Keratinocyte (primary cell): Measurements from ENCODE around the gene CDCA4. TPM values are rescaled to one million over a fixed set of nuclear protein-coding genes. Genes with fewer than 3 reads are reported as not detected.

Source experiments
- DNase-seq: peaks from one replicate; pipeline ENCODE4 v3.0.0-alpha.2; 2011; ENCODE audit warnings: low read depth, missing footprints, low spot score
- FAIRE-seq: peaks from 2 replicates; lab custom pipeline; 2011; peaks lifted over from hg19 to GRCh38; lab: Jason Lieb, UNC
- H2AFZ ChIP-seq: 2 replicates; pipeline ENCODE4 v1.6.0; 2012; ENCODE audit warnings: low read length, control low read depth, inconsistent platforms; ENCODE audit not compliant: control insufficient read depth
- H3K27ac ChIP-seq: 2 replicates; pipeline ENCODE4 v1.5.1; 2011; ENCODE audit warnings: low read length; ENCODE audit not compliant: control insufficient read depth, insufficient read depth
- H3K27me3 ChIP-seq: 3 replicates; pipeline ENCODE4 v1.6.0; 2011; ENCODE audit warnings: low read length; ENCODE audit not compliant: control insufficient read depth, insufficient read depth; ENCODE audit errors: extremely low read depth
- H3K36me3 ChIP-seq, 2 experiments: 2 replicates in 1 of 2; 3 replicates in 1 of 2; pipeline ENCODE4 v1.5.1; 2011; ENCODE audit warnings: low read length in 2 of 2, mild to moderate bottlenecking in 1 of 2; ENCODE audit not compliant: control insufficient read depth in 2 of 2, insufficient read depth in 2 of 2; ENCODE audit errors: extremely low read depth in 1 of 2
- H3K4me1 ChIP-seq: 3 replicates; pipeline ENCODE4 v1.5.1; 2011; ENCODE audit warnings: low read length; ENCODE audit not compliant: control insufficient read depth, insufficient read depth; ENCODE audit errors: extremely low read depth
- H3K4me2 ChIP-seq: 3 replicates; pipeline ENCODE4 v1.6.0; 2011; ENCODE audit warnings: low read depth, low read length; ENCODE audit not compliant: control insufficient read depth, insufficient read depth; ENCODE audit errors: extremely low read depth
- H3K4me3 ChIP-seq, 3 experiments: fragments of 200-600 bp in 1 of 3; sonication (generic) in 1 of 3; 2 replicates in 2 of 3; 3 replicates in 1 of 3; pipeline ENCODE4 v1.5.1; 2011 to 2016; ENCODE audit warnings: low read length in 3 of 3, mild to moderate bottlenecking in 3 of 3, control low read depth in 2 of 3, inconsistent platforms in 1 of 3, low read depth in 1 of 3, mixed read lengths in 1 of 3, mixed run types in 1 of 3, moderate library complexity in 1 of 3; ENCODE audit not compliant: control insufficient read depth in 2 of 3, insufficient read depth in 2 of 3; ENCODE audit errors: extremely low read depth in 1 of 3
- H3K79me2 ChIP-seq: 2 replicates; pipeline ENCODE4 v1.6.0; 2012; ENCODE audit warnings: low read length; ENCODE audit not compliant: control insufficient read depth, insufficient read depth
- H3K9ac ChIP-seq: 3 replicates; pipeline ENCODE4 v1.6.0; 2011; ENCODE audit warnings: low read length; ENCODE audit not compliant: control insufficient read depth, insufficient read depth; ENCODE audit errors: extremely low read depth
- H3K9me1 ChIP-seq: 3 replicates; pipeline ENCODE4 v1.6.0; 2011; ENCODE audit warnings: low read length; ENCODE audit not compliant: control insufficient read depth, insufficient read depth; ENCODE audit errors: extremely low read depth
- H3K9me3 ChIP-seq: 2 replicates; pipeline ENCODE4 v1.5.1; 2012; ENCODE audit warnings: low read depth, low read length; ENCODE audit not compliant: control insufficient read depth
- H4K20me1 ChIP-seq: 3 replicates; pipeline ENCODE4 v1.6.0; 2011; ENCODE audit warnings: low read length; ENCODE audit not compliant: control insufficient read depth, insufficient read depth; ENCODE audit errors: extremely low read depth
- EZH2 ChIP-seq: IDR thresholded peaks from one replicate; pipeline ENCODE4 v1.6.1; 2012; ENCODE audit warnings: inconsistent platforms, mild to moderate bottlenecking, low read length, moderate library complexity
- dilution Hi-C: fragments of 300-500 bp; cut with MboI; formaldehyde crosslinking; loops from one replicate; pipeline ENCODE4 v1.7.0; 2020; ENCODE audit warnings: low sequenced_read_pairs; ENCODE audit not compliant: extremely low pct_ligation_motif_present
- polyA plus RNA-seq, 5 experiments: library from polyadenylated mRNA; depleted of rRNA in 3 of 5; stranded (reverse) in 3 of 5; stranded (forward) in 1 of 5; unstranded in 1 of 5; fragments of >200 nt; gene quantifications; 1 replicate in 1 of 5; 2 replicates in 3 of 5; 3 replicates in 1 of 5; pipeline versions ENCODE4 v1.2.1 to v1.2.3, GENCODE V29; 2011 to 2012; ENCODE audit warnings: missing spikeins in 2 of 5, low read depth in 1 of 5, low replicate concordance in 1 of 5
- TF ChIP-seq, protein P1 (sequence below), 3 experiments: IDR thresholded peaks in 1 of 3; conservative IDR thresholded peaks in 1 of 3; optimal IDR thresholded peaks in 1 of 3; 2 replicates in 2 of 3; 3 replicates in 1 of 3; pipeline versions ENCODE3 to v1.5.1; 2011; ENCODE audit warnings: low read length in 3 of 3, mild to moderate bottlenecking in 3 of 3, moderate library complexity in 2 of 3, control low read depth in 1 of 3, inconsistent platforms in 1 of 3; ENCODE audit not compliant: insufficient read depth in 2 of 3; ENCODE audit errors: extremely low read depth in 1 of 3

The CDCA4 gene
- polyA plus RNA-seq, 1 donor (not counting 4 experiments of a cell fraction or from before 2014, with no cell fraction given) = 35.7 TPM

DNA sequence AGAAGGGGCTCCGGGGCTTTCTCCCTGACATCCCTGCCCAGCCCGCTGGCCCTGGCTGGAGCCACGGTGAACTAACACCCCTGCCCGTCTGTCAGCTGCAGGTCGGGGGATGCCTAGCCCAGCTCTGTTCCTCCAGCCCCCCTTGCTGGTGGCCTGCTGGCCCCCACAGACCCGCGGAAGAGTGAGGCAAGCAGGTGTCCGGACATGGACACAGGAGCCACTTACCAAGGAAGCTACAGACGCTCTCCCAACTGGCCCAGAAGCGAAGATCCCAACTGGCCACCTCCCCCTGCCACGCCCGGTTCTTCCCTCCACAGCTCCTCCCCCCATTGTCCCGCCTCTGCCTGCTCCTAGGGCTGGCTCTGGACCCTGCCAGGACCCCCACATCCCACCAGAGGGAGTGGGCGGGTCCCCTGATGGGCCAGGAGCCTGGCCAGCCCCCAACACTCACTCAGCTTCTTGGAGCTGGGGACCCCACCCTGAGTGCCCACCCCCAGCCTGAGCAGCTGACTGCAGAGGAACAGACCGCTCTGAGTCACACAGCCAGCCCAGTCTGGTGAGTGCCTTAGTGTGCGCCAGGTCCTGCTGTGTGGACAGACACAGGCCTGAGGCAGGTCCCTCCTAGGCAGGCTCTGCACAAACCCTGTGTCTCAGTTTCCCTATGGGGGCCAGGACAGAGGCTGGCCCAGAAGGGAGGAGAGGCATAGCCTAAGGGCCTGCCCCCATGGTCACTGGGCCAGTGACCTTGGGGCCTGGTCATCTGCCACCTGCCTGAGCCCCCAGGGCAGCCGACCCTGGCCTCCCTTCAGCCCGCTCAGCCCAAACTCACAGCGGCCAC lies 50.4 kb downstream of the CDCA4 start:
- Histone ChIP-seq H3K9me1 (no peaks in the 10 kb centered on the region), H2AFZ (no peak overlapping the region), H3K9me3 (no peaks in the 10 kb centered on the region), H3K9ac (peak overlapping the region; percentile 100), H3K4me3 (peak overlapping the region; percentile 93 to 94 (median 93)), H3K27me3 (no peaks in the 10 kb centered on the region), H3K4me1 (peaks cover 80% of the 10 kb centered on the region), H3K36me3 (peaks cover 1 to 9% of the 10 kb centered on the region in 2 experiments), H3K79me2 (peaks cover 58% of the 10 kb centered on the region), H3K4me2 (peak overlapping the region; percentile 99), H3K27ac (peak overlapping the region; percentile 98), H4K20me1 (peaks cover 4% of the 10 kb centered on the region)
- dilution Hi-C loops = no loop called here
- TF ChIP-seq, protein P1, sequence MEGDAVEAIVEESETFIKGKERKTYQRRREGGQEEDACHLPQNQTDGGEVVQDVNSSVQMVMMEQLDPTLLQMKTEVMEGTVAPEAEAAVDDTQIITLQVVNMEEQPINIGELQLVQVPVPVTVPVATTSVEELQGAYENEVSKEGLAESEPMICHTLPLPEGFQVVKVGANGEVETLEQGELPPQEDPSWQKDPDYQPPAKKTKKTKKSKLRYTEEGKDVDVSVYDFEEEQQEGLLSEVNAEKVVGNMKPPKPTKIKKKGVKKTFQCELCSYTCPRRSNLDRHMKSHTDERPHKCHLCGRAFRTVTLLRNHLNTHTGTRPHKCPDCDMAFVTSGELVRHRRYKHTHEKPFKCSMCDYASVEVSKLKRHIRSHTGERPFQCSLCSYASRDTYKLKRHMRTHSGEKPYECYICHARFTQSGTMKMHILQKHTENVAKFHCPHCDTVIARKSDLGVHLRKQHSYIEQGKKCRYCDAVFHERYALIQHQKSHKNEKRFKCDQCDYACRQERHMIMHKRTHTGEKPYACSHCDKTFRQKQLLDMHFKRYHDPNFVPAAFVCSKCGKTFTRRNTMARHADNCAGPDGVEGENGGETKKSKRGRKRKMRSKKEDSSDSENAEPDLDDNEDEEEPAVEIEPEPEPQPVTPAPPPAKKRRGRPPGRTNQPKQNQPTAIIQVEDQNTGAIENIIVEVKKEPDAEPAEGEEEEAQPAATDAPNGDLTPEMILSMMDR (optimal IDR thresholded peaks at IDR 0.05 in 1 of 3, IDR thresholded peaks at IDR 0.05 in 1 of 3, conservative IDR thresholded peaks at IDR 0.05 in 1 of 3; ENCODE audit: extremely low read depth in 1 of 3, insufficient read depth in 2 of 3, low read length in 3 of 3) = no peak
- TF ChIP-seq EZH2 = no peak
- FAIRE-seq (peak; percentile 97), DNase-seq (peak; percentile 92)

DNA sequence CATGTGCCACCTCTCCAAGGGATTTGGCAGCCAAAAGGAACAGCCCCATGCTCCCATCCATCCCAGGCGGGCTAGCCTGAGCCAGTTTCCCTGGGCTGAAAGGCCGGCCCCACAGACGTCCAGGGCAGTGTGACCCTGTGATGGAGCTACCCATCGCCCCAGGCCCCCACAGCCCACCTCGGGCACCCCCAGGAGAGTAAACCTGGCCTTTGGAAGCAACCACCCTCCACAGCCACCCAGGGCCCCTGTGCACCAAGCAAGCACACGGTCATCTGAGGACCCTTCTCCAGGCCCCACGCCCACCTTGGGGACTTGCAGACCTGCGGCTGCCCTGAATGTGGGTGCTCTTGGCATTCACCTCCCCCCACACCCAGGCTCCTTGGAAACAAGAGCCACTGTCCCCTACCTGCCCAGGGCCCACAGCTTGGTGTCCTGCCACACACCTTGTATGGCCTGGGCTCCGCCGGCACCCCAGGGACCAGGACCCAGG lies 51.1 kb downstream of the CDCA4 start:
- TF ChIP-seq EZH2 = no peak
- TF ChIP-seq, protein P1 (optimal IDR thresholded peaks at IDR 0.05 in 1 of 3, IDR thresholded peaks at IDR 0.05 in 1 of 3, conservative IDR thresholded peaks at IDR 0.05 in 1 of 3; ENCODE audit: extremely low read depth in 1 of 3, insufficient read depth in 2 of 3, low read length in 3 of 3) = no peak
- H3K27me3 ChIP-seq = no peaks in the 10 kb centered on the region
- no peaks in the 10 kb centered on the region for H3K9me3 ChIP-seq
- H3K9ac ChIP-seq = peak overlapping the region; percentile 100
- peaks cover 80% of the 10 kb centered on the region for H3K4me1 ChIP-seq
- peaks cover 6% of the 10 kb centered on the region for H4K20me1 ChIP-seq
- H3K9me1 ChIP-seq = no peaks in the 10 kb centered on the region
- H3K36me3 ChIP-seq = peaks cover 3 to 10% of the 10 kb centered on the region in 2 experiments
- H3K79me2 ChIP-seq = peaks cover 63% of the 10 kb centered on the region
- dilution Hi-C loops = no loop called here
- peak overlapping the region; percentile 93 to 94 (median 93) for H3K4me3 ChIP-seq
- no peak for DNase-seq
- peak overlapping the region; percentile 99 for H3K4me2 ChIP-seq
- FAIRE-seq = no peak
- H3K27ac ChIP-seq = peak overlapping the region; percentile 98
- H2AFZ ChIP-seq = no peak overlapping the region
